ENCODE measurements around the gene GPR153.

GRCh38 chr1:6253380-6253779 lies 7.5 kb downstream of the GPR153 start:
- TF ChIP-seq CTCF (IDR thresholded peaks at IDR 0.05) (no peak), POLR2A (IDR thresholded peaks at IDR 0.05) (no peak), EP300 (IDR thresholded peaks at IDR 0.05) (no peak)
